ENCODE data around the gene UNK. TPM values are rescaled to one million over a fixed set of nuclear protein-coding genes. Genes with fewer than 3 reads are reported as not detected.

The UNK gene
- total and polyA plus RNA-seq, 2 of the 13 experiments (the other 11 are each of a cell fraction or from before 2014, with no cell fraction given): 31.6 to 33.0 TPM

- TF ChIP-seq ZNF784 (CRISPR knock-in tag; IDR thresholded peaks at IDR 0.05; ENCODE audit: borderline replicate concordance) (no peak), SOX5 (CRISPR knock-in tag; IDR thresholded peaks at IDR 0.05; ENCODE audit: borderline replicate concordance) (no peak), SOX6 (IDR thresholded peaks at IDR 0.05) (no peak), SOX6 (CRISPR knock-in tag; IDR thresholded peaks at IDR 0.05) (no peak), GRHL1 (CRISPR knock-in tag; conservative IDR thresholded peaks at IDR 0.05) (no peak), FOXM1 (CRISPR knock-in tag; IDR thresholded peaks at IDR 0.05) (no peak), CREBL2 (CRISPR knock-in tag; IDR thresholded peaks at IDR 0.05; ENCODE audit: borderline replicate concordance) (no peak), MTA3 (CRISPR knock-in tag; IDR thresholded peaks at IDR 0.05) (no peak), SP1 (IDR thresholded peaks at IDR 0.05) (no peak), SP1 (CRISPR knock-in tag; IDR thresholded peaks at IDR 0.05) (0 out of 2 replicates have a peak, but pooled peaks have one; percentile 28), DMTF1 (CRISPR knock-in tag; IDR thresholded peaks at IDR 0.05) (no peak), TRAFD1 (CRISPR knock-in tag; IDR thresholded peaks at IDR 0.05; ENCODE audit: borderline replicate concordance) (no peak), MTA1 (CRISPR knock-in tag; IDR thresholded peaks at IDR 0.05; ENCODE audit: borderline replicate concordance) (no peak), ATF5 (CRISPR knock-in tag; IDR thresholded peaks at IDR 0.05; ENCODE audit: low read depth) (no peak), AGO1 (IDR thresholded peaks at IDR 0.05; ENCODE audit: low read depth, low read length, poor library complexity, severe bottlenecking) (no peak), HOXA9 (CRISPR knock-in tag; IDR thresholded peaks at IDR 0.05; ENCODE audit: borderline replicate concordance) (no peak), NONO (IDR thresholded peaks at IDR 0.05) (no peak), NONO (CRISPR knock-in tag; conservative IDR thresholded peaks at IDR 0.05) (peak; percentile 49; the same call in 1 of the 2 replicates), SIN3A (IDR thresholded peaks at IDR 0.05; ENCODE audit: borderline replicate concordance, low read depth, low read length) (no peak), POLR2G (IDR thresholded peaks at IDR 0.05; ENCODE audit: low read depth, low read length) (no peak), SMAD9 (CRISPR knock-in tag; IDR thresholded peaks at IDR 0.05) (no peak), ZNF883 (CRISPR knock-in tag; IDR thresholded peaks at IDR 0.05; ENCODE audit: not compliant biosample characterization) (no peak)
Measured at GRCh38 chr17:75830164-75831031, 45.8 kb downstream of the UNK start (continued).

Data from HepG2 (cell line).